DMS153 (cell line): ENCODE measurements around the gene DPEP1.

Experiments
- DNase-seq: peaks from one replicate; lab custom pipeline; 2025; lab: John Stamatoyannopoulos, UW

DPEP1 gene

GRCh38 chr16:89599451-89599858, 14.0 kb upstream of the DPEP1 start:
- DNase-seq: peak; percentile 41

GRCh38 chr16:89599902-89600301, 13.5 kb upstream of the DPEP1 start:
- no peak for DNase-seq

GRCh38 chr16:89600427-89600826, 13.0 kb upstream of the DPEP1 start:
- no peak for DNase-seq

GRCh38 chr16:89600956-89601355, 12.5 kb upstream of the DPEP1 start:
- no peak for DNase-seq

GRCh38 chr16:89601906-89602272, 11.6 kb upstream of the DPEP1 start:
- DNase-seq: no peak

- DNase-seq: no peak
Measured at GRCh38 chr16:89602273-89602951, 11.0 kb upstream of the DPEP1 start.

- no peak for DNase-seq
Measured at GRCh38 chr16:89602952-89603590, 10.4 kb upstream of the DPEP1 start.

GRCh38 chr16:89604764-89605163, 8.7 kb upstream of the DPEP1 start:
- DNase-seq: no peak

GRCh38 chr16:89605186-89605970, 8.1 kb upstream of the DPEP1 start:
- no peak for DNase-seq

GRCh38 chr16:89606006-89606405, 7.4 kb upstream of the DPEP1 start:
- DNase-seq: no peak

- no peak for DNase-seq
Measured at GRCh38 chr16:89607453-89607852, 6.0 kb upstream of the DPEP1 start.

GRCh38 chr16:89607937-89608740, 5.3 kb upstream of the DPEP1 start:
- no peak for DNase-seq

- no peak for DNase-seq
Measured at GRCh38 chr16:89610108-89610453, 3.4 kb upstream of the DPEP1 start.

GRCh38 chr16:89612415-89613166, 851 bp upstream of the DPEP1 start:
- DNase-seq: no peak

GRCh38 chr16:89613954-89614459, 565 bp downstream of the DPEP1 start:
- DNase-seq: no peak

GRCh38 chr16:89615176-89615575, 1.7 kb downstream of the DPEP1 start:
- no peak for DNase-seq

- DNase-seq: no peak
Measured at GRCh38 chr16:89615596-89616090, 2.2 kb downstream of the DPEP1 start.

GRCh38 chr16:89616623-89617022, 3.2 kb downstream of the DPEP1 start:
- DNase-seq: no peak

- DNase-seq: no peak
Measured at GRCh38 chr16:89617036-89617435, 3.6 kb downstream of the DPEP1 start.

GRCh38 chr16:89618109-89618998, 4.9 kb downstream of the DPEP1 start:
- no peak for DNase-seq
